WTC11 (cell line): ENCODE data around the gene ZSCAN25. TPM values are rescaled to one million over a fixed set of nuclear protein-coding genes. Genes with fewer than 3 reads are reported as not detected.

ENCODE experiments used
- ATAC-seq: fragments of 200-7000 bp; cut with Tn5 transposase; 2 replicates; pipeline ENCODE4 v1.10.0; 2021; ENCODE audit warnings: mild to moderate bottlenecking, moderate library complexity
- CTCF ChIA-PET: fragments of 300-600 bp; sonication (Branson Sonifier 250); formaldehyde crosslinking; loops from one replicate; lab custom pipeline; 2021; ENCODE audit warnings: antibody characterized with exemption; lab: Charles Lee
- POLR2A ChIA-PET: fragments of 350-600 bp; sonication (Branson Sonifier 250); formaldehyde crosslinking; loops from one replicate; lab custom pipeline; 2021; ENCODE audit warnings: antibody characterized with exemption; lab: Charles Lee
- DNase-seq: peaks from one replicate; pipeline ENCODE4 v3.0.0; 2021; ENCODE audit warnings: low spot score
- H3K27ac Mint-ChIP-seq: 2 replicates; pipeline ENCODE4 v1.8.0; 2021; ENCODE audit warnings: mixed read lengths
- H3K27me3 Mint-ChIP-seq: 2 replicates; pipeline ENCODE4 v1.8.0; 2021; ENCODE audit warnings: low read depth, mild to moderate bottlenecking, moderate library complexity, mixed read lengths
- H3K36me3 Mint-ChIP-seq: 2 replicates; pipeline ENCODE4 v1.8.0; 2021; ENCODE audit warnings: mixed read lengths
- H3K4me1 Mint-ChIP-seq: 2 replicates; pipeline ENCODE4 v1.8.0; 2022; ENCODE audit warnings: mixed read lengths
- H3K4me3 Mint-ChIP-seq: 2 replicates; pipeline ENCODE4 v1.8.0; 2021; ENCODE audit warnings: mild to moderate bottlenecking, moderate library complexity, mixed read lengths
- H3K9me3 Mint-ChIP-seq: 2 replicates; pipeline ENCODE4 v1.8.0; 2021; ENCODE audit warnings: mixed read lengths
- HMGA2 ChIP-seq: fragments of 250-450 bp; sonication (Bioruptor Pico); IDR thresholded peaks from 2 replicates; pipeline ENCODE4 v1.4.0; 2021; ENCODE audit warnings: mild to moderate bottlenecking, moderate library complexity
- JUN ChIP-seq: sonication (generic); formaldehyde crosslinking; IDR thresholded peaks from 2 replicates; pipeline ENCODE4 v1.8.0; 2023; ENCODE audit warnings: mild to moderate bottlenecking, missing genetic modification reagents
- KAT7 ChIP-seq: sonication (generic); formaldehyde crosslinking; IDR thresholded peaks from 2 replicates; pipeline ENCODE4 v1.8.1; 2023; ENCODE audit warnings: missing genetic modification reagents, mild to moderate bottlenecking, borderline replicate concordance
- MXD4 ChIP-seq: fragments of 250-450 bp; sonication (Bioruptor Pico); IDR thresholded peaks from 2 replicates; pipeline ENCODE4 v1.8.0; 2021; ENCODE audit warnings: mild to moderate bottlenecking, moderate library complexity, borderline replicate concordance
- MYBL2 ChIP-seq: sonication (generic); formaldehyde crosslinking; IDR thresholded peaks from 2 replicates; pipeline ENCODE4 v1.8.1; 2023; ENCODE audit warnings: mild to moderate bottlenecking, moderate library complexity, missing genetic modification reagents
- PRRX2 ChIP-seq: fragments of 250-450 bp; sonication (Bioruptor Pico); IDR thresholded peaks from 2 replicates; pipeline ENCODE4 v1.8.0; 2021; ENCODE audit warnings: mild to moderate bottlenecking
- SOX15 ChIP-seq: fragments of 250-450 bp; sonication (Bioruptor Pico); IDR thresholded peaks from 2 replicates; pipeline ENCODE4 v1.9.0; 2021; ENCODE audit warnings: mild to moderate bottlenecking
- TCF7 ChIP-seq: sonication (generic); formaldehyde crosslinking; IDR thresholded peaks from 2 replicates; pipeline ENCODE4 v1.8.0; 2022; ENCODE audit warnings: mild to moderate bottlenecking, low read depth, missing genetic modification reagents, moderate library complexity
- TEAD4 ChIP-seq: sonication (generic); formaldehyde crosslinking; IDR thresholded peaks from 2 replicates; pipeline ENCODE4 v1.8.0; 2022; ENCODE audit warnings: mild to moderate bottlenecking, missing genetic modification reagents
- TP53 ChIP-seq: sonication (generic); formaldehyde crosslinking; IDR thresholded peaks from 2 replicates; pipeline ENCODE4 v1.8.1; 2023; ENCODE audit warnings: mild to moderate bottlenecking, missing genetic modification reagents
- ZBTB21 ChIP-seq: sonication (generic); formaldehyde crosslinking; IDR thresholded peaks from 2 replicates; pipeline ENCODE4 v1.8.1; 2023; ENCODE audit warnings: mild to moderate bottlenecking, missing genetic modification reagents, borderline replicate concordance
- ZNF263 ChIP-seq: sonication (generic); formaldehyde crosslinking; IDR thresholded peaks from 2 replicates; pipeline ENCODE4 v1.8.1; 2022; ENCODE audit warnings: low read depth, mild to moderate bottlenecking, moderate library complexity, missing genetic modification reagents
- total RNA-seq: library from RNA; stranded (reverse); gene quantifications from 3 replicates; pipeline ENCODE4 v1.2.3, GENCODE V29; 2021
- TF ChIP-seq, protein P1 (sequence below): sonication (generic); formaldehyde crosslinking; IDR thresholded peaks from 2 replicates; pipeline ENCODE4 v1.8.1; 2022; ENCODE audit warnings: mild to moderate bottlenecking, missing genetic modification reagents, moderate library complexity, borderline replicate concordance
- TF ChIP-seq, protein P2 (sequence below): fragments of 250-450 bp; sonication (Bioruptor Pico); IDR thresholded peaks from 2 replicates; pipeline ENCODE4 v1.9.0; 2021; ENCODE audit warnings: mild to moderate bottlenecking, borderline replicate concordance
- TF ChIP-seq, protein P3 (sequence below): sonication (generic); formaldehyde crosslinking; IDR thresholded peaks from 2 replicates; pipeline ENCODE4 v1.8.0; 2022; ENCODE audit warnings: mild to moderate bottlenecking, missing genetic modification reagents
- TF ChIP-seq, protein P4 (sequence below): fragments of 250-450 bp; sonication (Bioruptor Pico); conservative IDR thresholded peaks from 2 replicates; pipeline ENCODE4 v1.9.0; 2021; ENCODE audit warnings: mild to moderate bottlenecking
- TF ChIP-seq, protein P5 (sequence below): sonication (generic); formaldehyde crosslinking; IDR thresholded peaks from 2 replicates; pipeline ENCODE4 v1.8.1; 2022; ENCODE audit warnings: low read depth, mild to moderate bottlenecking, moderate library complexity, missing genetic modification reagents, borderline replicate concordance
- TF ChIP-seq, protein P6 (sequence below): sonication (generic); formaldehyde crosslinking; IDR thresholded peaks from 2 replicates; pipeline ENCODE4 v1.8.1; 2022; ENCODE audit warnings: missing genetic modification reagents, borderline replicate concordance

The ZSCAN25 gene
- total RNA-seq, 1 experiment from 2014 or later: 20.1 TPM

DNA sequence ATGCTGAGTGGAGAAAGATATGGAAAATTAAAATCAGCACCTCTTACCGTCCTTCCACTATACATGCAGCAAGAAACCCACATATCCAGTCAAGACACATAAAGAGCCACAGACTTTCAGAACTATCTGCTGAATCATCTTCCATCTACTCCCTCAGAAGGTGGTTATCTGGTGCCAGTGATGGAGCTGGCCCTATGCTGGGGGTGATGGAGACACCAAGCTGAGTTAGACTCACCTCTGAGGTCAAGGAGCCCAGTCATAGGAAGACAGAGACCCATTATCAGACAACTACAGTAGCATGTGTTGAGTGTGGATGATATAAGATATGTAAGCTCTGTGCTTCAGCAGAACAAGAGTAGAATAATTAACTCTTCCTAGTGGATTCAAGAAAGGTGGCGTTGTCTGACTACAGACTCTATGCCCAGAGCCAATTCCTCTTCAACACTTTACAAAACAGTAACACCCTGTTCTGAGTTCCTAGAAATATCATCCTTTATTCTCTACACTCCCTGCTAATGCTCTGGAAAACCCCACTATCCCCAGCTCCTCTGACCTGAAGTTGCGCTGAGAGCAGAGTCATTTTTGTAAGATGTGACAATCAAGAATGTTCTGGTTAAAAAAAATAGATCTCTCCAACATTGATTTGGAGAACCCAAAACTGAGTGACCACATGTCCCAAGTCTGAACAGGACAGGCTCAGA lies 48.7 kb downstream of the ZSCAN25 start:
- Mint-ChIP-seq H3K4me1 (no peaks in the 10 kb centered on the region), H3K9me3 (peaks cover 7% of the 10 kb centered on the region), H3K27ac (no peak overlapping the region), H3K4me3 (no peak overlapping the region), H3K36me3 (peaks cover 8% of the 10 kb centered on the region), H3K27me3 (no peaks in the 10 kb centered on the region)
- ChIA-PET POLR2A (no interaction called here), CTCF (no interaction called here)
- no peak for ATAC-seq
- no peak for DNase-seq
- no peak for TF ChIP-seq MXD4 (CRISPR knock-in tag)
- TF ChIP-seq MYBL2 (CRISPR knock-in tag): no peak
- TF ChIP-seq, protein P1, sequence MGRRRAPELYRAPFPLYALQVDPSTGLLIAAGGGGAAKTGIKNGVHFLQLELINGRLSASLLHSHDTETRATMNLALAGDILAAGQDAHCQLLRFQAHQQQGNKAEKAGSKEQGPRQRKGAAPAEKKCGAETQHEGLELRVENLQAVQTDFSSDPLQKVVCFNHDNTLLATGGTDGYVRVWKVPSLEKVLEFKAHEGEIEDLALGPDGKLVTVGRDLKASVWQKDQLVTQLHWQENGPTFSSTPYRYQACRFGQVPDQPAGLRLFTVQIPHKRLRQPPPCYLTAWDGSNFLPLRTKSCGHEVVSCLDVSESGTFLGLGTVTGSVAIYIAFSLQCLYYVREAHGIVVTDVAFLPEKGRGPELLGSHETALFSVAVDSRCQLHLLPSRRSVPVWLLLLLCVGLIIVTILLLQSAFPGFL (CRISPR knock-in tag): no peak
- TF ChIP-seq JUN (CRISPR knock-in tag): no peak
- no peak for TF ChIP-seq TCF7
- no peak for TF ChIP-seq SOX15 (CRISPR knock-in tag)
- no peak for TF ChIP-seq HMGA2 (CRISPR knock-in tag)
- TF ChIP-seq, protein P2, sequence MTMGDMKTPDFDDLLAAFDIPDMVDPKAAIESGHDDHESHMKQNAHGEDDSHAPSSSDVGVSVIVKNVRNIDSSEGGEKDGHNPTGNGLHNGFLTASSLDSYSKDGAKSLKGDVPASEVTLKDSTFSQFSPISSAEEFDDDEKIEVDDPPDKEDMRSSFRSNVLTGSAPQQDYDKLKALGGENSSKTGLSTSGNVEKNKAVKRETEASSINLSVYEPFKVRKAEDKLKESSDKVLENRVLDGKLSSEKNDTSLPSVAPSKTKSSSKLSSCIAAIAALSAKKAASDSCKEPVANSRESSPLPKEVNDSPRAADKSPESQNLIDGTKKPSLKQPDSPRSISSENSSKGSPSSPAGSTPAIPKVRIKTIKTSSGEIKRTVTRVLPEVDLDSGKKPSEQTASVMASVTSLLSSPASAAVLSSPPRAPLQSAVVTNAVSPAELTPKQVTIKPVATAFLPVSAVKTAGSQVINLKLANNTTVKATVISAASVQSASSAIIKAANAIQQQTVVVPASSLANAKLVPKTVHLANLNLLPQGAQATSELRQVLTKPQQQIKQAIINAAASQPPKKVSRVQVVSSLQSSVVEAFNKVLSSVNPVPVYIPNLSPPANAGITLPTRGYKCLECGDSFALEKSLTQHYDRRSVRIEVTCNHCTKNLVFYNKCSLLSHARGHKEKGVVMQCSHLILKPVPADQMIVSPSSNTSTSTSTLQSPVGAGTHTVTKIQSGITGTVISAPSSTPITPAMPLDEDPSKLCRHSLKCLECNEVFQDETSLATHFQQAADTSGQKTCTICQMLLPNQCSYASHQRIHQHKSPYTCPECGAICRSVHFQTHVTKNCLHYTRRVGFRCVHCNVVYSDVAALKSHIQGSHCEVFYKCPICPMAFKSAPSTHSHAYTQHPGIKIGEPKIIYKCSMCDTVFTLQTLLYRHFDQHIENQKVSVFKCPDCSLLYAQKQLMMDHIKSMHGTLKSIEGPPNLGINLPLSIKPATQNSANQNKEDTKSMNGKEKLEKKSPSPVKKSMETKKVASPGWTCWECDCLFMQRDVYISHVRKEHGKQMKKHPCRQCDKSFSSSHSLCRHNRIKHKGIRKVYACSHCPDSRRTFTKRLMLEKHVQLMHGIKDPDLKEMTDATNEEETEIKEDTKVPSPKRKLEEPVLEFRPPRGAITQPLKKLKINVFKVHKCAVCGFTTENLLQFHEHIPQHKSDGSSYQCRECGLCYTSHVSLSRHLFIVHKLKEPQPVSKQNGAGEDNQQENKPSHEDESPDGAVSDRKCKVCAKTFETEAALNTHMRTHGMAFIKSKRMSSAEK (CRISPR knock-in tag): no peak
- TF ChIP-seq ZNF263 (CRISPR knock-in tag): no peak

DNA sequence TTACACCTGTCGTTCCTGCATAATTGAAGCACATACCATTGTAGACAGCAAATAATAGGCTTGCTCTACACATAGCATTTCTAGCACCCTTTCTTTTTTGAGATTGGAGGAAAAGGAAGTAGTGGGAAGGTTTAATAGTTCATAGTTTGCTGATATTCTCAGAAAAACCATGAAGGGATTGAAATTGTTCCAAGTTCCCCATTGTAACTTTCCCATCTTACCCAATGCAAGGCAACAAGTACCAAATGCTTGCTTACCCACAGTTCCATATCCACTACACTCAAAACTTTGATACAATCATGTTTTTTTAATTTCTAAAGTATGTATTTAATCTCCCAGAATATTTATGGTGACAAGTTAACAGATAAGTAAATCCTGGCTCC lies 49.3 kb downstream of the ZSCAN25 start:
- Mint-ChIP-seq H3K4me1 (no peaks in the 10 kb centered on the region), H3K9me3 (peaks cover 3% of the 10 kb centered on the region; the same call in 1 of the 2 replicates), H3K4me3 (no peak overlapping the region), H3K36me3 (peaks cover 4% of the 10 kb centered on the region), H3K27me3 (no peaks in the 10 kb centered on the region), H3K27ac (no peak overlapping the region; the same call in 1 of the 2 replicates)
- DNase-seq (no peak), ATAC-seq (no peak)
- TF ChIP-seq, protein P3, sequence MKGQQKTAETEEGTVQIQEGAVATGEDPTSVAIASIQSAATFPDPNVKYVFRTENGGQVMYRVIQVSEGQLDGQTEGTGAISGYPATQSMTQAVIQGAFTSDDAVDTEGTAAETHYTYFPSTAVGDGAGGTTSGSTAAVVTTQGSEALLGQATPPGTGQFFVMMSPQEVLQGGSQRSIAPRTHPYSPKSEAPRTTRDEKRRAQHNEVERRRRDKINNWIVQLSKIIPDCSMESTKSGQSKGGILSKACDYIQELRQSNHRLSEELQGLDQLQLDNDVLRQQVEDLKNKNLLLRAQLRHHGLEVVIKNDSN (CRISPR knock-in tag): no peak
- TF ChIP-seq ZBTB21 (CRISPR knock-in tag) (no peak), PRRX2 (CRISPR knock-in tag) (no peak), TP53 (CRISPR knock-in tag) (no peak), TEAD4 (no peak), KAT7 (no peak)
- TF ChIP-seq, protein P4, sequence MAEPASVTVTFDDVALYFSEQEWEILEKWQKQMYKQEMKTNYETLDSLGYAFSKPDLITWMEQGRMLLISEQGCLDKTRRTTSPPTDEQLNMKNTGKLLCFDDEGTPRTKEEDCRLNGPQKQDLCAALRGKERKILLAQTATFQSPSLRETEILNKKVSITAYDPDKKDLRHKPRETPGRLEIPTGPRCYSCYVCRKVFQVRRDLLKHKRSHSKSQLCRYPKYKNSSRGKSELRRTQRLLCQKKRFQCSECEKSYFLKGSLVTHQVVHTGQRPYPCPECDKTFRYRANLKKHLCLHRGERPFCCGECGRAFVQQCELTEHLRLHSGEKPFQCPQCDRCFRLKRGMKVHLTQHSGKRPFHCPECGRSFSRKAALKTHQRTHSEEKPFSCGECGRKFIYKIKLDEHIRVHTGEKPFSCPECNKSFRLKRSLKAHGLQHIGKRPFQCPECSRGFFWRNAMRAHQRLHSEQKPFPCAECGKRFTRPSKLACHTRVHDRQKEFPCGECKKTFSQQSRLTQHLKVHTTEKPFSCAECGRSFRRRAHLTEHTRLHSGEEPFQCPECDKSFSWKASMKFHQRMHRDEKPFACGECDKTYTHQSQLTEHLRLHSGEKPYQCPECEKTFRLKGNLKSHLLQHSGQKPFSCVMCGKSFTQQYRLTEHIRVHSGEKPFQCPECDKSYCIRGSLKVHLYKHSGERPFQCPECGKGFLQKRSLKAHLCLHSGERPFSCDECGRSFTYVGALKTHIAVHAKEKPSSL (CRISPR knock-in tag): no peak
- TF ChIP-seq, protein P5, sequence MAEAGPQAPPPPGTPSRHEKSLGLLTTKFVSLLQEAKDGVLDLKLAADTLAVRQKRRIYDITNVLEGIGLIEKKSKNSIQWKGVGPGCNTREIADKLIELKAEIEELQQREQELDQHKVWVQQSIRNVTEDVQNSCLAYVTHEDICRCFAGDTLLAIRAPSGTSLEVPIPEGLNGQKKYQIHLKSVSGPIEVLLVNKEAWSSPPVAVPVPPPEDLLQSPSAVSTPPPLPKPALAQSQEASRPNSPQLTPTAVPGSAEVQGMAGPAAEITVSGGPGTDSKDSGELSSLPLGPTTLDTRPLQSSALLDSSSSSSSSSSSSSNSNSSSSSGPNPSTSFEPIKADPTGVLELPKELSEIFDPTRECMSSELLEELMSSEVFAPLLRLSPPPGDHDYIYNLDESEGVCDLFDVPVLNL (CRISPR knock-in tag): no peak
- TF ChIP-seq, protein P6, sequence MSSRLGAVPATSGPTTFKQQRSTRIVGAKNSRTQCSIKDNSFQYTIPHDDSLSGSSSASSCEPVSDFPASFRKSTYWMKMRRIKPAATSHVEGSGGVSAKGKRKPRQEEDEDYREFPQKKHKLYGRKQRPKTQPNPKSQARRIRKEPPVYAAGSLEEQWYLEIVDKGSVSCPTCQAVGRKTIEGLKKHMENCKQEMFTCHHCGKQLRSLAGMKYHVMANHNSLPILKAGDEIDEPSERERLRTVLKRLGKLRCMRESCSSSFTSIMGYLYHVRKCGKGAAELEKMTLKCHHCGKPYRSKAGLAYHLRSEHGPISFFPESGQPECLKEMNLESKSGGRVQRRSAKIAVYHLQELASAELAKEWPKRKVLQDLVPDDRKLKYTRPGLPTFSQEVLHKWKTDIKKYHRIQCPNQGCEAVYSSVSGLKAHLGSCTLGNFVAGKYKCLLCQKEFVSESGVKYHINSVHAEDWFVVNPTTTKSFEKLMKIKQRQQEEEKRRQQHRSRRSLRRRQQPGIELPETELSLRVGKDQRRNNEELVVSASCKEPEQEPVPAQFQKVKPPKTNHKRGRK (CRISPR knock-in tag): no peak
- ChIA-PET POLR2A (no interaction called here), CTCF (no interaction called here)
